Muscle layer of duodenum (tissue), 2 donors: ENCODE measurements around the gene ST6GALNAC3.

Source experiments
- H3K27ac ChIP-seq: one replicate; pipeline ENCODE4 v1.7.0; 2013; ENCODE audit warnings: mild to moderate bottlenecking, low read length
- H3K27me3 ChIP-seq: one replicate; pipeline ENCODE4 v1.7.0; 2013; ENCODE audit warnings: low read depth, mild to moderate bottlenecking, control low read depth, low read length
- H3K36me3 ChIP-seq, 2 donors: one replicate each; pipeline ENCODE4 v1.7.0; 2013; ENCODE audit warnings: low read length in 2 of 2, control low read depth in 1 of 2, mild to moderate bottlenecking in 1 of 2; ENCODE audit not compliant: insufficient read depth in 2 of 2, control insufficient read depth in 1 of 2
- H3K4me1 ChIP-seq, 2 donors: one replicate each; pipeline ENCODE4 v1.7.0; 2013; ENCODE audit warnings: low read length in 2 of 2, mild to moderate bottlenecking in 2 of 2, control low read depth in 1 of 2, moderate library complexity in 1 of 2; ENCODE audit not compliant: insufficient read depth in 2 of 2, control insufficient read depth in 1 of 2
- H3K4me3 ChIP-seq, 2 donors: one replicate each; pipeline ENCODE4 v1.7.0; 2013; ENCODE audit warnings: low read length in 2 of 2, low read depth in 1 of 2, mild to moderate bottlenecking in 1 of 2
- H3K9me3 ChIP-seq, 2 donors: one replicate each; pipeline ENCODE4 v1.7.0; 2013; ENCODE audit warnings: low read length in 2 of 2, control low read depth in 1 of 2, mild to moderate bottlenecking in 1 of 2; ENCODE audit not compliant: control insufficient read depth in 1 of 2
- donor health status: healthy.

Gene ST6GALNAC3

DNA sequence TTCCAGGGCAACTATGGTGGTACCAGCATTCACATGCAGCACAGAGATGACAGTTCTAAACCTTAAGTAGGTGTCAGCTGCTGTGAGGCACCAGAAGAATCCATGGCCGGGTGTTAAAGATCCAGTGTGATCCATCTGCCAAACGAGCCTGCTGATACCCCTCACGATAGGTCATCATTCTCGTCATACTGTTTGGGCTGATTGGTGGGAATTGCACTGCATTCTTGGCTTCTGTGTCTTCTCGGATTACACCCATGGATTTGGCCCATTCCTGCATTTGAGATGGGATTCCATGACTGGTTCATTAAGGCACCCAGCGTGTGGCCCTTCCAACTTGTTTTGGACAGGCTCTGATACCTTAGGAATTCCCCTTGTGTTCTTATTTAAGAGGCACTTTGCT, 55.2 kb downstream of the ST6GALNAC3 start:
- Histone ChIP-seq H3K36me3 (no peaks in the 10 kb centered on the region), H3K27me3 (no peaks in the 10 kb centered on the region), H3K9me3 (no peaks in the 10 kb centered on the region), H3K27ac (no peak overlapping the region), H3K4me3 (no peak overlapping the region), H3K4me1 (no peaks in the 10 kb centered on the region)

DNA sequence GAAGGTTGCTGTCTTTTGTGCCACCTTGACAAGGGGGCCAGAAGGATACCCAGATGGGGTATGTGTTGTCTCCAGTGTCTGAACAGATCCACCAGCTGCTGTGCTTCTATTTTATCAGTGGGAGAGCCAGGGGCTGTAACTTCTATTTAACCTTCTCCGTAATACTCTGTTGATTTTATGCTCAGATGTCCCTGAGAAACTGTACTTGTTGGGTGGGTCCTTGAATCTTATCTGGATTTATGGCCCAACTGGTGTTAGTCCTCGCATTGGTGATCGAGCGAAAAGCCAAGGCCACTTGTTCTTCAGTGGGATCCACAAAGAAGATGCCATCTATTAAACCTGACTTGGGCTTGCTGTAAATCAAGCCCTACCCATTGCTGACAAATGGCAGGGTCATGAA, 56.4 kb downstream of the ST6GALNAC3 start:
- no peaks in the 10 kb centered on the region for H3K27me3 ChIP-seq
- H3K4me1 ChIP-seq = no peaks in the 10 kb centered on the region
- no peak overlapping the region for H3K4me3 ChIP-seq
- H3K27ac ChIP-seq = no peak overlapping the region
- no peaks in the 10 kb centered on the region for H3K36me3 ChIP-seq
- H3K9me3 ChIP-seq = no peaks in the 10 kb centered on the region

DNA sequence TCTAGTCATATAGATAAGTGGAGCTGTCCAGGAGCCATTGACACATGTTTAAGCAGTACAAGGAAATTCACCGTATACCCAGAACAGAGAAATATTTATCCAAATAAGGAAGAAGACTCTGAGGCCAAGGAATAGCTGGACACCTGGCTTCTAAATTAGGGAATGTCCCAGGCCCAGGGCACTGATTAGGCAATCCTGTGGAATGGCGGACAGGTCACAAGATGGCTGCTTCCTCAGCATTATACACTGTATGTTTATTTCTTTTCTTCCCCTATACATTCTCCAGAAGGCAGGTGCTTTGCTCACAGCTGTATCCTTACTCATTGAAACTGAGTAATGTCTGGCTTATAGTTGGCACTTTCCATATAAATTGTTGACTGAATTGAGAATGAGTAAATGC, 59.4 kb downstream of the ST6GALNAC3 start:
- Histone ChIP-seq H3K27ac (no peak overlapping the region), H3K9me3 (no peaks in the 10 kb centered on the region), H3K36me3 (no peaks in the 10 kb centered on the region), H3K4me1 (no peaks in the 10 kb centered on the region), H3K27me3 (no peaks in the 10 kb centered on the region), H3K4me3 (no peak overlapping the region)

GRCh38 chr1:76135835-76136234, 61.3 kb downstream of the ST6GALNAC3 start:
- Histone ChIP-seq H3K4me1 (no peaks in the 10 kb centered on the region), H3K27me3 (no peaks in the 10 kb centered on the region), H3K4me3 (no peak overlapping the region), H3K9me3 (no peaks in the 10 kb centered on the region), H3K36me3 (no peaks in the 10 kb centered on the region), H3K27ac (no peak overlapping the region)

DNA sequence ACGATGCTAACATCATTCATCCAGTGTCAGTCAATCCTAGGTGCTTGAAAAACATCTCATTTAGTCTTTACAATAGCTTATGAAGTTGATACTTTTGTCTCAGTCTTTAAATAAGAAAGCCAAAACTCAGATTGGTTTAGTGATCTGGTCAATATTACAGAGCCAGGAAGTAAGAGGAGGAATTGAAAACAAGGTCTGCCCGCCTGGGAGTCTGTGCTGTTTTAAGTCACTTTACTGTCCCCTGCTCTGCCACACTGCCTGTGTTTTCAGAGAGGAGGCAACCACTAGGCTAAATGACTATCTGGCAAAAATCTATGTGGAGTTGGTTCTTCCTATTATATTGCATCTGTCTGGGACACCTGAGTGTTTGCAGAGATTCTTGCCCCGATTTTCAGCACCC, 62.3 kb downstream of the ST6GALNAC3 start:
- H3K4me3 ChIP-seq = no peak overlapping the region
- H3K36me3 ChIP-seq = no peaks in the 10 kb centered on the region
- no peak overlapping the region for H3K27ac ChIP-seq
- H3K9me3 ChIP-seq = no peaks in the 10 kb centered on the region
- no peaks in the 10 kb centered on the region for H3K27me3 ChIP-seq
- no peaks in the 10 kb centered on the region for H3K4me1 ChIP-seq

DNA sequence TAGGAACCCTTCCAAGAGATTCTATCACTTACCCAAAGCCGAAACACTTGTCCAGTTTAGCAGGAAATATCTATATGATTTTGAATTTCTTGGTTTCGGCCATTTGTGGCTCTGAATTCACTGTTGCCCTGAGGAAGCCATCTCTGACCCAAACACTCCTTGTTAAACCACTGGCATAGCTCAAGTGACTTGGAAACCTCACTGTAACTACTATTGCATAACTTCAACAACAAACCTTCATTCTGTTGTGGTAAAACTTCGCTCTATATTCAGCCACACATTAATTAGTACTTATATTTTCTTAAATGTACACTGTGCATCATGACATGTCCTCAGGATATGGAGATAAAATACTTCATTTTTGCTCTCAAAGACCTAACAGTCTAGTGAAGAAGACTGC, 63.2 kb downstream of the ST6GALNAC3 start:
- no peaks in the 10 kb centered on the region for H3K27me3 ChIP-seq
- H3K4me3 ChIP-seq = no peak overlapping the region
- no peak overlapping the region for H3K27ac ChIP-seq
- H3K4me1 ChIP-seq = no peaks in the 10 kb centered on the region
- no peaks in the 10 kb centered on the region for H3K9me3 ChIP-seq
- H3K36me3 ChIP-seq = no peaks in the 10 kb centered on the region

GRCh38 chr1:76138217-76138616, 63.7 kb downstream of the ST6GALNAC3 start:
- Histone ChIP-seq H3K4me1 (no peaks in the 10 kb centered on the region), H3K27me3 (no peaks in the 10 kb centered on the region), H3K27ac (no peak overlapping the region), H3K36me3 (no peaks in the 10 kb centered on the region), H3K4me3 (no peak overlapping the region), H3K9me3 (no peaks in the 10 kb centered on the region)

DNA sequence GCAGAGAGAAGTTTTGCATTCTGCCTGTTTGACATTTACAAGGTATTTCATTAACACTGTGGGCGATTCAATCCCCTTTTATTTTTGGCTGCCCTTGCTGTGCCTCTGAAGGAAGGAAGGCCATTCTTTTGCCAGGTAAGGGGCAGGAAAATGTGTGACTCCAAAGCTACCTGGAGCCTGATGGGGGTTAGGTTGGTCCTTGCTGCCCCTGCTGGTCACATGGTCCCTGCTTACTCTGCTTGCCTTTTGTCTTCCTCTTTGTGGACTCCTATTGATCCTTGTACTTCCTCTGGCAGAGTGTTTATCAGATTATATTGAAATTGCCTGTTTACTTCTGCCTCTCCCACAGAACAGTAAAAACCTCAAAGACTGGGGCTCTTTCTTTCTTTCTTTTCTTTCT, 65.7 kb downstream of the ST6GALNAC3 start:
- no peaks in the 10 kb centered on the region for H3K9me3 ChIP-seq
- no peaks in the 10 kb centered on the region for H3K27me3 ChIP-seq
- H3K36me3 ChIP-seq = no peaks in the 10 kb centered on the region
- H3K4me1 ChIP-seq = no peaks in the 10 kb centered on the region
- H3K4me3 ChIP-seq = no peak overlapping the region
- H3K27ac ChIP-seq = no peak overlapping the region

GRCh38 chr1:76141929-76142328, 67.4 kb downstream of the ST6GALNAC3 start:
- no peaks in the 10 kb centered on the region for H3K27me3 ChIP-seq
- no peak overlapping the region for H3K27ac ChIP-seq
- H3K4me3 ChIP-seq = no peak overlapping the region
- H3K4me1 ChIP-seq = no peaks in the 10 kb centered on the region
- H3K9me3 ChIP-seq = no peaks in the 10 kb centered on the region
- H3K36me3 ChIP-seq = no peaks in the 10 kb centered on the region

DNA sequence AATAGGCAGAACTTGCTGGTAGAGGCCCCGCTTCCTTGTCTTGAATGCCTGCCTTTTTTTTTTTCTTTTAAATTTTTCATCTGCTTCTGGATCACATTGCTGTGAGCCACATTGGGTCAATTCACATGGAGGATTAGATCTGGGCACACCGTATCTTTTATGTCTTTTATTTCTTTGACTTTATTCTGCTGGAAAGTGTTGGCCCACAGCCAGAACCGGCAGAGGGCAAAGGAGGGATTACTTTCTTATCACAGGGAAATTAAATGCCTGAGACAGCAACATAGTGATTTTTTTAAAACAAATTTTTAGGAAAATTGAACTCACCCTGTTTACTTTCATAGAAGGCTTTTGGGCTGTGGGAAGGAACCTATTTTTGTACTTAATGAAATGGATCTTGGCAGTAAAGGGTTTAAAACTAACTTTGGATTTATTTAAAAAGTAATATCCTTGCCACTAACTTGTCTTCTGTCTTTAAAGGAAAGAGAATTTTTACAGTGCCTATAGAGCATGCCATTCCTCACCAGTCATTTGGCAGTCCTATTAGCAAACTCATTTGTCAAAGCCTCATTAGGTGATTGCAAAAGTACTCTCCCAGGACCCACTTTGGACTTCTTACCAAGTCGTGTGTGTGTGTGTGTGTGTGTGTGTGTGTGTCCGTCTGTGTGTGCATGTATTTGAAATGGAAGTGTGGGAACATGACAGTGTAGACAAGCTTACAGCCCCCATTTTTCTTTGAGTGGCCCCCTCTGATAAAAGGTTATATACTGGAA, 68.4 kb downstream of the ST6GALNAC3 start:
- H3K4me3 ChIP-seq = no peak overlapping the region

GRCh38 chr1:76144247-76144646, 69.7 kb downstream of the ST6GALNAC3 start:
- no peaks in the 10 kb centered on the region for H3K9me3 ChIP-seq
- H3K4me1 ChIP-seq = no peaks in the 10 kb centered on the region
- no peak overlapping the region for H3K4me3 ChIP-seq
- H3K27ac ChIP-seq = no peak overlapping the region
- H3K27me3 ChIP-seq = no peaks in the 10 kb centered on the region
- no peaks in the 10 kb centered on the region for H3K36me3 ChIP-seq

More for the DNA sequence above, 68.4 kb downstream of the ST6GALNAC3 start:
- Histone ChIP-seq H3K36me3 (no peaks in the 10 kb centered on the region), H3K9me3 (no peaks in the 10 kb centered on the region), H3K27ac (no peak overlapping the region), H3K27me3 (no peaks in the 10 kb centered on the region), H3K4me1 (no peaks in the 10 kb centered on the region)

- no peaks in the 10 kb centered on the region for H3K36me3 ChIP-seq
- H3K9me3 ChIP-seq = no peaks in the 10 kb centered on the region
- H3K27me3 ChIP-seq = no peaks in the 10 kb centered on the region
- no peak overlapping the region for H3K4me3 ChIP-seq
- H3K27ac ChIP-seq = no peak overlapping the region
- H3K4me1 ChIP-seq = no peaks in the 10 kb centered on the region
These were observed 70.8 kb downstream of the ST6GALNAC3 start for GRCh38 chr1:76145332-76145731.
